Keratinocyte (primary cell): ENCODE results near the gene CCDC71.

Experiments
- EZH2 ChIP-seq: IDR thresholded peaks from one replicate; pipeline ENCODE4 v1.6.1; 2012; ENCODE audit warnings: inconsistent platforms, mild to moderate bottlenecking, low read length, moderate library complexity
- TF ChIP-seq, protein P1 (sequence below), 3 experiments: IDR thresholded peaks in 1 of 3; conservative IDR thresholded peaks in 1 of 3; optimal IDR thresholded peaks in 1 of 3; 2 replicates in 2 of 3; 3 replicates in 1 of 3; pipeline versions ENCODE3 to v1.5.1; 2011; ENCODE audit warnings: low read length in 3 of 3, mild to moderate bottlenecking in 3 of 3, moderate library complexity in 2 of 3, control low read depth in 1 of 3, inconsistent platforms in 1 of 3; ENCODE audit not compliant: insufficient read depth in 2 of 3; ENCODE audit errors: extremely low read depth in 1 of 3

DNA sequence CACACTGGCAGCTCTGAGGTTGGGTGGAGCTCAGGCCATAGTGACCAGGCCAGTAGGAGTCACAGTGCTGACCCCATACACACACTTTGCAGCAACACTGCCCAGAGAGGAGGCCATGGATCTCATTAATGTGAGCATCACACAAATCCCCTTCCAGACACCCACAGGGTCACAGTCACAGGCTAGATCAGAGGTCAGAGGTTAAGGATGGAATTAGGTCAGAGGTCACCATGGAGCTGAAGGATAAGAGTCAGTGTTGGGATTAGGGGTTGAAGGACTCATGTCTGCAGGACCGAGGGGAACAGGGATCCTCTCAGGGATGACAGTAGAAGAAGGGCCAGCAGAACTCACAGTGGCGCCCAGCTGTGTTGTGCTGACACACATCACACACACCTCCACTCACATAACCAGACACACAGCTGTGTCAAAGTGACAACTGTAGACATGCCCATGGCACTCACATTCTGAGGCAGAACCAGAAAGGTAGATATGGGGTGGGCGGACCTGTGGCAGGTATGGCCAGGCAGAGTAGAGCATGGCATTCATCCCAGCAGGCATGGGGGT is 12.7 kb downstream of the CCDC71 start:
- TF ChIP-seq, protein P1, sequence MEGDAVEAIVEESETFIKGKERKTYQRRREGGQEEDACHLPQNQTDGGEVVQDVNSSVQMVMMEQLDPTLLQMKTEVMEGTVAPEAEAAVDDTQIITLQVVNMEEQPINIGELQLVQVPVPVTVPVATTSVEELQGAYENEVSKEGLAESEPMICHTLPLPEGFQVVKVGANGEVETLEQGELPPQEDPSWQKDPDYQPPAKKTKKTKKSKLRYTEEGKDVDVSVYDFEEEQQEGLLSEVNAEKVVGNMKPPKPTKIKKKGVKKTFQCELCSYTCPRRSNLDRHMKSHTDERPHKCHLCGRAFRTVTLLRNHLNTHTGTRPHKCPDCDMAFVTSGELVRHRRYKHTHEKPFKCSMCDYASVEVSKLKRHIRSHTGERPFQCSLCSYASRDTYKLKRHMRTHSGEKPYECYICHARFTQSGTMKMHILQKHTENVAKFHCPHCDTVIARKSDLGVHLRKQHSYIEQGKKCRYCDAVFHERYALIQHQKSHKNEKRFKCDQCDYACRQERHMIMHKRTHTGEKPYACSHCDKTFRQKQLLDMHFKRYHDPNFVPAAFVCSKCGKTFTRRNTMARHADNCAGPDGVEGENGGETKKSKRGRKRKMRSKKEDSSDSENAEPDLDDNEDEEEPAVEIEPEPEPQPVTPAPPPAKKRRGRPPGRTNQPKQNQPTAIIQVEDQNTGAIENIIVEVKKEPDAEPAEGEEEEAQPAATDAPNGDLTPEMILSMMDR (optimal IDR thresholded peaks at IDR 0.05 in 1 of 3, IDR thresholded peaks at IDR 0.05 in 1 of 3, conservative IDR thresholded peaks at IDR 0.05 in 1 of 3; ENCODE audit: extremely low read depth in 1 of 3, insufficient read depth in 2 of 3, low read length in 3 of 3) = no peak
- no peak for TF ChIP-seq EZH2
